ENCODE data around the gene ITSN1.

Gene ITSN1

GRCh38 chr21:33938381-33938780, 296.1 kb downstream of the ITSN1 start:
- peaks cover 2% of the 10 kb centered on the region for H3K9me3 Mint-ChIP-seq
- H3K4me3 Mint-ChIP-seq: no peak overlapping the region
- H3K27ac Mint-ChIP-seq: no peak overlapping the region
- peaks cover 18% of the 10 kb centered on the region for H3K36me3 Mint-ChIP-seq (ENCODE audit: low read depth)
- no peaks in the 10 kb centered on the region for H3K27me3 Mint-ChIP-seq (ENCODE audit: low read depth)
- TF ChIP-seq CTCF (IDR thresholded peaks at IDR 0.05; ENCODE audit: unreplicated experiment in 3 of 3): no peak
- peaks cover 3% of the 10 kb centered on the region for H3K4me1 Mint-ChIP-seq

- H3K9me3 Mint-ChIP-seq: peaks cover 2% of the 10 kb centered on the region
- peaks cover 19% of the 10 kb centered on the region for H3K36me3 Mint-ChIP-seq (ENCODE audit: low read depth)
- no peak for TF ChIP-seq CTCF (IDR thresholded peaks at IDR 0.05; ENCODE audit: unreplicated experiment in 3 of 3)
- peak overlapping the region in 1 of 3 experiments; percentile 50 for H3K27ac Mint-ChIP-seq
- no peaks in the 10 kb centered on the region for H3K27me3 Mint-ChIP-seq (ENCODE audit: low read depth)
- peaks cover 3% of the 10 kb centered on the region for H3K4me1 Mint-ChIP-seq
- H3K4me3 Mint-ChIP-seq: no peak overlapping the region
Measured at GRCh38 chr21:33939226-33939625, 296.9 kb downstream of the ITSN1 start.

- H3K9me3 Mint-ChIP-seq: peaks cover 6% of the 10 kb centered on the region
- H3K4me1 Mint-ChIP-seq: no peaks in the 10 kb centered on the region
- H3K36me3 Mint-ChIP-seq (ENCODE audit: low read depth): peaks cover 25% of the 10 kb centered on the region
- H3K4me3 Mint-ChIP-seq: no peak overlapping the region
- no peak for TF ChIP-seq CTCF (IDR thresholded peaks at IDR 0.05; ENCODE audit: unreplicated experiment in 3 of 3)
- no peaks in the 10 kb centered on the region for H3K27me3 Mint-ChIP-seq (ENCODE audit: low read depth)
- peak overlapping the region in 1 of 3 experiments; percentile 9 for H3K27ac Mint-ChIP-seq
Measured at GRCh38 chr21:33940164-33940880, 298.0 kb downstream of the ITSN1 start.

GRCh38 chr21:33940881-33941245, 298.6 kb downstream of the ITSN1 start:
- peaks cover 6% of the 10 kb centered on the region for H3K9me3 Mint-ChIP-seq
- TF ChIP-seq CTCF (IDR thresholded peaks at IDR 0.05; ENCODE audit: unreplicated experiment in 3 of 3): no peak
- H3K36me3 Mint-ChIP-seq (ENCODE audit: low read depth): peaks cover 25% of the 10 kb centered on the region
- no peaks in the 10 kb centered on the region for H3K27me3 Mint-ChIP-seq (ENCODE audit: low read depth)
- no peak overlapping the region for H3K4me3 Mint-ChIP-seq
- H3K27ac Mint-ChIP-seq: peak overlapping the region in 1 of 3 experiments; percentile 9
- no peaks in the 10 kb centered on the region for H3K4me1 Mint-ChIP-seq

- Mint-ChIP-seq H3K4me3 (no peak overlapping the region), H3K27ac (no peak overlapping the region), H3K4me1 (peaks cover 5% of the 10 kb centered on the region), H3K9me3 (peaks cover 6% of the 10 kb centered on the region), H3K36me3 (ENCODE audit: low read depth) (peaks cover 25% of the 10 kb centered on the region), H3K27me3 (ENCODE audit: low read depth) (no peaks in the 10 kb centered on the region)
- no peak for TF ChIP-seq CTCF (IDR thresholded peaks at IDR 0.05; ENCODE audit: unreplicated experiment in 3 of 3)
Measured at GRCh38 chr21:33942426-33942825, 300.1 kb downstream of the ITSN1 start.

GRCh38 chr21:33943293-33943692, 301.0 kb downstream of the ITSN1 start:
- no peak for TF ChIP-seq CTCF (IDR thresholded peaks at IDR 0.05; ENCODE audit: unreplicated experiment in 3 of 3)
- peaks cover 25% of the 10 kb centered on the region for H3K36me3 Mint-ChIP-seq (ENCODE audit: low read depth)
- H3K4me1 Mint-ChIP-seq: peaks cover 13% of the 10 kb centered on the region
- peaks cover 6% of the 10 kb centered on the region for H3K9me3 Mint-ChIP-seq
- no peaks in the 10 kb centered on the region for H3K27me3 Mint-ChIP-seq (ENCODE audit: low read depth)
- H3K27ac Mint-ChIP-seq: no peak overlapping the region
- no peak overlapping the region for H3K4me3 Mint-ChIP-seq
